Stromal cell of bone marrow (primary cell): ENCODE measurements around the gene TOMM70.
"Not testable (repeated sequence)": the region's sequence is repeated elsewhere in the genome, so short reads cannot be mapped to it uniquely, and the experiment has no call there.

ENCODE experiments used
- DNase-seq: peaks from one replicate; pipeline ENCODE4 v3.0.0-alpha.2; 2012; ENCODE audit warnings: low read depth

The TOMM70 gene

GRCh38 chr3:100364421-100364820 is 36.5 kb downstream of the TOMM70 start:
- no peak for DNase-seq

- DNase-seq, result no peak
Observed at GRCh38 chr3:100361897-100362296, 39.0 kb downstream of the TOMM70 start.

GRCh38 chr3:100360757-100361496 is 40.0 kb downstream of the TOMM70 start:
- no peak for DNase-seq

GRCh38 chr3:100359035-100359434 is 41.9 kb downstream of the TOMM70 start:
- no peak for DNase-seq

GRCh38 chr3:100358413-100358812 is 42.5 kb downstream of the TOMM70 start:
- DNase-seq, result no peak

GRCh38 chr3:100354850-100355249 is 46.0 kb downstream of the TOMM70 start:
- DNase-seq, result no peak

- DNase-seq, result no peak
Observed at GRCh38 chr3:100352296-100353231, 48.3 kb downstream of the TOMM70 start.

- DNase-seq, result not testable (repeated sequence)
Observed at GRCh38 chr3:100351770-100352169, 49.1 kb downstream of the TOMM70 start.

- DNase-seq, result no peak
Observed at GRCh38 chr3:100348727-100349126, 52.2 kb downstream of the TOMM70 start.

- DNase-seq, result no peak
Observed at GRCh38 chr3:100340527-100340926, 60.4 kb downstream of the TOMM70 start.

- DNase-seq, result no peak
Observed at GRCh38 chr3:100339786-100340185, 61.1 kb downstream of the TOMM70 start.

- no peak for DNase-seq
Observed at GRCh38 chr3:100338911-100339310, 62.0 kb downstream of the TOMM70 start.

- DNase-seq, result not testable (repeated sequence)
Observed at GRCh38 chr3:100336229-100336628, 64.7 kb downstream of the TOMM70 start.

- no peak for DNase-seq
Observed at GRCh38 chr3:100335434-100335833, 65.5 kb downstream of the TOMM70 start.

GRCh38 chr3:100334488-100335351 is 66.2 kb downstream of the TOMM70 start, which contains the start of gene NIT2:
Gene NIT2, plus strand, starts transcription at chr3:100334757. Its CDS starts 35 bp downstream, at chr3:100334792.
- peak; percentile 36 for DNase-seq

- no peak for DNase-seq
Observed at GRCh38 chr3:100333970-100334487, 66.9 kb downstream of the TOMM70 start.

GRCh38 chr3:100333051-100333450 is 67.8 kb downstream of the TOMM70 start:
- no peak for DNase-seq

- no peak for DNase-seq
Observed at GRCh38 chr3:100331660-100332059, 69.2 kb downstream of the TOMM70 start.

- no peak for DNase-seq
Observed at GRCh38 chr3:100330651-100331050, 70.2 kb downstream of the TOMM70 start.

GRCh38 chr3:100329800-100330489 is 70.9 kb downstream of the TOMM70 start:
- no peak for DNase-seq

GRCh38 chr3:100327377-100327776 is 73.5 kb downstream of the TOMM70 start:
- not testable (repeated sequence) for DNase-seq
